T-helper 17 cell (primary cell): ENCODE results near the gene COL9A2. TPM values are rescaled to one million over a fixed set of nuclear protein-coding genes. Genes with fewer than 3 reads are reported as not detected.

Experiments
- ATAC-seq: fragments of 150-1000 bp; cut with Tn5 transposase; 2 replicates; pipeline ENCODE4 v1.10.0; 2021; ENCODE audit warnings: mild to moderate bottlenecking, moderate library complexity
- DNase-seq, 3 donors: peaks; one replicate each; pipeline versions ENCODE4 v3.0.0 to v3.0.0-alpha.2; 2020 to 2021
- H3K9me3 ChIP-seq: one replicate; pipeline ENCODE4 v1.7.0; 2013; ENCODE audit warnings: low read length, mild to moderate bottlenecking; ENCODE audit not compliant: control insufficient read depth, poor library complexity, severe bottlenecking
- H3K27ac Mint-ChIP-seq: one replicate; pipeline ENCODE4 v1.8.0; 2022; ENCODE audit warnings: mild to moderate bottlenecking, moderate library complexity, mixed read lengths
- H3K27me3 Mint-ChIP-seq: one replicate; pipeline ENCODE4 v1.8.0; 2022; ENCODE audit warnings: mixed read lengths
- H3K36me3 Mint-ChIP-seq: one replicate; pipeline ENCODE4 v1.8.0; 2022; ENCODE audit warnings: low read depth, mixed read lengths
- H3K4me1 Mint-ChIP-seq: one replicate; pipeline ENCODE4 v1.8.0; 2022; ENCODE audit warnings: mild to moderate bottlenecking, mixed read lengths
- H3K4me3 Mint-ChIP-seq: one replicate; pipeline ENCODE4 v1.8.0; 2022; ENCODE audit warnings: mild to moderate bottlenecking, moderate library complexity, mixed read lengths
- total RNA-seq, 4 donors: library from RNA in 2 of 4; stranded (reverse) in 2 of 4; gene quantifications; one replicate each; pipeline ENCODE4 v1.2.3 and lab custom pipeline; 2022 to 2026

The COL9A2 gene
- total RNA-seq, 2 donors from 2014 or later = 2.6 to 4.3 TPM

- Mint-ChIP-seq H3K27me3 (no peaks in the 10 kb centered on the region), H3K4me3 (peak overlapping the region; percentile 33), H3K36me3 (no peaks in the 10 kb centered on the region), H3K27ac (peak overlapping the region; percentile 100), H3K4me1 (peaks cover 12% of the 10 kb centered on the region)
- ATAC-seq (no peak), DNase-seq (no peak)
- no peaks in the 10 kb centered on the region for H3K9me3 ChIP-seq
These were observed 60.5 kb downstream of the COL9A2 start for GRCh38 chr1:40256401-40257084.

DNA sequence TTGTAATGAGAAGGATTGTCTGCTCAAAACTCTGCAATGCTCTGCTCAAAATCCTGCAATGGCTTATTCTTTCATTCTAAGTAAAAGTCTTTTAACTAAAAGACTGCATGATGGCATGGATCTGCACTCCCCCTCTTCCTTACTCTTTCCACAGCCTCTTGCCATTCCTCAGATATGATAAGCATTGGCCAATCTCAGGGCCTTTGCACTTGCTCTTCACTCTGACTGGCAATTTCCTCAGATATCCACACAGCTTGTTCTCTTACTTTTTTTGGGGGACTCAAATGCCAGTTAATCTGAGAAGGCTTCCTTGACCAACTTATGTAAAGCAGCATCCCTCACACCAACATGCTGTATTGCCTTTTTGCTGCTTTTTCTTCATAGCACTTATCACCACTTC lies 61.9 kb downstream of the COL9A2 start:
- H3K9me3 ChIP-seq = no peaks in the 10 kb centered on the region
- no peak for DNase-seq
- H3K36me3 Mint-ChIP-seq = no peaks in the 10 kb centered on the region
- peaks cover 14% of the 10 kb centered on the region for H3K4me1 Mint-ChIP-seq
- H3K27ac Mint-ChIP-seq = no peak overlapping the region
- no peaks in the 10 kb centered on the region for H3K27me3 Mint-ChIP-seq
- ATAC-seq = no peak
- no peak overlapping the region for H3K4me3 Mint-ChIP-seq

- no peak overlapping the region for H3K27ac Mint-ChIP-seq
- H3K4me1 Mint-ChIP-seq = peaks cover 11% of the 10 kb centered on the region
- no peaks in the 10 kb centered on the region for H3K27me3 Mint-ChIP-seq
These were observed 64.5 kb downstream of the COL9A2 start for GRCh38 chr1:40252601-40253000.

DNA sequence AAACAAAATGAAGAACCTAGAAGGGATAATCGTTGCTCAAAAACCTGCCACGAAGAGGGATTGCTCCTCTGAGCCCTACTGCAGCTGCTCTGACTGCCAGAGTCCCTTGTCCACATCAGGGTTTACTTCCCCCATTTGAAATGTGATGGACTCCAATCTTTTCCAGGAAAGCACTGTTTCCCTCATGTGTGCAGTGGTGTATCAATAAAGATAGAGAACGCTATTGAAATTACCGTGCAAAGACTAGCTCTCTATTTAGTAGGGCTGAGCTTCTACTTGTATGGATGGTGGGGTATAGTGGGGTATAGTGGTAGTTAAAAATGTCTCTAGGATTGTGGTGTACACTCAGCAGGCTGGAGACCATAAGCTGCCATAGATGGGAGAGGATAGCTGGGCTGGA lies 65.6 kb downstream of the COL9A2 start:
- Mint-ChIP-seq H3K27ac (no peak overlapping the region), H3K4me3 (no peak overlapping the region), H3K27me3 (no peaks in the 10 kb centered on the region), H3K36me3 (no peaks in the 10 kb centered on the region), H3K4me1 (peaks cover 8% of the 10 kb centered on the region)
- H3K9me3 ChIP-seq = no peaks in the 10 kb centered on the region
- no peak for ATAC-seq
- no peak for DNase-seq

More at GRCh38 chr1:40252601-40253000, 64.5 kb downstream of the COL9A2 start:
- no peak overlapping the region for H3K4me3 Mint-ChIP-seq
- ATAC-seq (no peak), DNase-seq (no peak)
- H3K9me3 ChIP-seq = no peaks in the 10 kb centered on the region
- H3K36me3 Mint-ChIP-seq = no peaks in the 10 kb centered on the region

Other genes with a start within 250 kb of the COL9A2 start
- gene PPT1, start 220.0 kb downstream of the COL9A2 start, total RNA-seq = 10 to 100 TPM; 39.7 to 41.3 TPM
- gene RLF, start 155.9 kb downstream of the COL9A2 start, total RNA-seq = 10 to 100 TPM; 24.7 to 30.7 TPM
- gene TMCO2, start 69.3 kb downstream of the COL9A2 start, total RNA-seq = not detected
- 10 to 100 TPM in 1 of 2 donors, 1 to 10 TPM in 1; 9.0 to 14.3 TPM for gene ZMPSTE24, start 59.0 kb downstream of the COL9A2 start, total RNA-seq
- gene SMAP2, start 56.4 kb upstream of the COL9A2 start, total RNA-seq = 100 to 1,000 TPM; 155 to 169 TPM
- gene ZFP69B, start 133.2 kb upstream of the COL9A2 start, total RNA-seq = 1 to 10 TPM; 2.1 to 2.8 TPM
- gene ZFP69, start 160.0 kb upstream of the COL9A2 start, total RNA-seq = 1 to 10 TPM; 3.1 to 3.4 TPM
- 1 to 10 TPM; 4.4 to 7.4 TPM for gene EXO5, start 191.5 kb upstream of the COL9A2 start, total RNA-seq
- gene ZNF684, start 214.4 kb upstream of the COL9A2 start, total RNA-seq = 1 to 10 TPM; 3.3 to 4.7 TPM